HCT116 (cell line): Measurements from ENCODE around the gene PDE7B. TPM values are rescaled to one million over a fixed set of nuclear protein-coding genes. Genes with fewer than 3 reads are reported as not detected.

Experiments used
- ATAC-seq: fragments of 200-7000 bp; cut with Tn5 transposase; 2 replicates; pipeline ENCODE4 v1.9.1; 2020; ENCODE audit warnings: mild to moderate bottlenecking, moderate library complexity
- BruUV-seq: library from RNA; stranded (reverse); fragments of 400-500 nt; replicated peaks from 2 replicates; lab custom pipeline; 2021; lab: Mats Ljungman, UMichigan
- CTCF ChIA-PET: fragments of 300-600 bp; sonication (Branson Sonifier 250); formaldehyde crosslinking; loops from one replicate; lab custom pipeline; 2021; ENCODE audit warnings: antibody characterized with exemption; lab: Charles Lee
- POLR2A ChIA-PET: fragments of 300-600, 350-600 bp; sonication (Branson Sonifier 250); formaldehyde crosslinking; loops from one replicate; lab custom pipeline; 2021; ENCODE audit warnings: antibody characterized with exemption; lab: Charles Lee
- RAD21 ChIA-PET, 2 experiments: fragments of 300-600 bp; sonication (Branson Sonifier 250); formaldehyde crosslinking; loops; one replicate each; lab custom pipeline; 2023; ENCODE audit warnings: low total read pairs in 2 of 2; ENCODE audit not compliant: uncharacterized antibody in 2 of 2, unreplicated experiment in 2 of 2, low non-redundant PET in 1 of 2; lab: Charles Lee
- DNase-seq: peaks from one replicate; pipeline ENCODE4 v3.0.0-alpha.2; 2010; ENCODE audit warnings: low read depth, low spot score
- H2AFZ ChIP-seq: fragments of 200-600 bp; shearing (Covaris generic), sonication (generic); 2 replicates; pipeline ENCODE4 v1.6.1; 2017; ENCODE audit warnings: low read depth, mixed run types, mixed read lengths, antibody characterized with exemption, low read length; ENCODE audit not compliant: poor library complexity, severe bottlenecking
- H3K27ac ChIP-seq: 2 replicates; pipeline ENCODE4 v1.5.1; 2012; ENCODE audit warnings: low read depth, low read length
- H3K27me3 ChIP-seq: fragments of 200-600 bp; sonication (generic); 2 replicates; pipeline ENCODE4 v1.6.1; 2016; ENCODE audit warnings: mixed run types, low read length, mixed read lengths; ENCODE audit not compliant: insufficient read depth
- H3K36me3 ChIP-seq, 2 experiments: fragments of 200-500 bp in 1 of 2; fragments of 200-600 bp in 1 of 2; sonication (Bioruptor generic) in 1 of 2; sonication (generic) in 1 of 2; 2 replicates each; pipeline versions ENCODE4 v1.5.1 to v1.6.1; 2014 to 2016; ENCODE audit warnings: low read length in 2 of 2, inconsistent platforms in 1 of 2, mixed read lengths in 1 of 2, mixed run types in 1 of 2; ENCODE audit not compliant: insufficient read depth in 2 of 2, control insufficient read depth in 1 of 2
- H3K4me1 ChIP-seq, 2 experiments: fragments of 200-600 bp in 1 of 2; sonication (generic) in 1 of 2; 2 replicates each; pipeline versions ENCODE4 v1.5.1 to v1.6.1; 2012 to 2017; ENCODE audit warnings: low read length in 2 of 2, inconsistent platforms in 1 of 2, mild to moderate bottlenecking in 1 of 2, mixed read lengths in 1 of 2, mixed run types in 1 of 2, moderate library complexity in 1 of 2; ENCODE audit not compliant: insufficient read depth in 2 of 2, control insufficient read depth in 1 of 2
- H3K4me2 ChIP-seq: fragments of 200-600 bp; sonication (generic); 2 replicates; pipeline ENCODE4 v1.6.1; 2017; ENCODE audit warnings: mixed run types, low read length, mixed read lengths
- H3K4me3 ChIP-seq, 2 experiments: fragments of 200-600 bp in 1 of 2; sonication (generic) in 1 of 2; replicated peaks in 1 of 2; 2 replicates each; pipeline ENCODE4 v1.5.1; 2011 to 2016; ENCODE audit warnings: low read length in 2 of 2, control low read depth in 1 of 2, low read depth in 1 of 2, mild to moderate bottlenecking in 1 of 2, mixed read lengths in 1 of 2, mixed run types in 1 of 2
- H3K79me2 ChIP-seq: fragments of 200-600 bp; sonication (generic); 2 replicates; pipeline ENCODE4 v1.6.1; 2017; ENCODE audit warnings: mild to moderate bottlenecking, mixed run types, low read length, moderate library complexity, mixed read lengths; ENCODE audit not compliant: insufficient read depth
- H3K9ac ChIP-seq: fragments of 200-600 bp; sonication (generic); 2 replicates; pipeline ENCODE4 v1.6.1; 2016; ENCODE audit warnings: low read length, mixed read lengths
- H3K9me2 ChIP-seq: fragments of 200-600 bp; sonication (generic), shearing (Covaris generic); 2 replicates; pipeline ENCODE4 v1.6.1; 2017; ENCODE audit warnings: mixed run types, mild to moderate bottlenecking, moderate library complexity; ENCODE audit not compliant: insufficient read depth
- H3K9me3 ChIP-seq, 2 experiments: fragments of 200-500 bp in 1 of 2; fragments of 200-600 bp in 1 of 2; sonication (Bioruptor generic) in 1 of 2; sonication (generic) in 1 of 2; 2 replicates each; pipeline ENCODE4 v1.6.1; 2014 to 2017; ENCODE audit warnings: low read length in 2 of 2, mixed read lengths in 2 of 2, inconsistent platforms in 1 of 2, low read depth in 1 of 2, mild to moderate bottlenecking in 1 of 2, mixed run types in 1 of 2, moderate library complexity in 1 of 2; ENCODE audit not compliant: control insufficient read depth in 1 of 2, insufficient read depth in 1 of 2
- H4K20me1 ChIP-seq: fragments of 200-600 bp; sonication (generic), shearing (Covaris generic); 2 replicates; pipeline ENCODE4 v1.6.1; 2017; ENCODE audit warnings: mixed run types, mild to moderate bottlenecking, moderate library complexity; ENCODE audit not compliant: insufficient read depth
- ATF3 ChIP-seq: IDR thresholded peaks from 2 replicates; pipeline ENCODE4 v1.6.1; 2012
- CBX3 ChIP-seq: IDR thresholded peaks from 2 replicates; pipeline ENCODE4 v1.6.1; 2012; ENCODE audit warnings: low read depth
- CEBPB ChIP-seq: IDR thresholded peaks from 2 replicates; pipeline ENCODE4 v1.6.1; 2012; ENCODE audit warnings: low read depth
- CTCF ChIP-seq, 3 experiments: fragments of 200-600 bp in 1 of 3; sonication (generic) in 1 of 3; IDR thresholded peaks in 2 of 3; conservative IDR thresholded peaks in 1 of 3; 2 replicates each; pipeline ENCODE4 v1.5.1; 2012 to 2017; ENCODE audit warnings: low read depth in 2 of 3, low read length in 2 of 3, antibody characterized with exemption in 1 of 3, borderline replicate concordance in 1 of 3, control low read depth in 1 of 3, mild to moderate bottlenecking in 1 of 3, mixed read lengths in 1 of 3, mixed run types in 1 of 3, moderate library complexity in 1 of 3; ENCODE audit not compliant: insufficient read depth in 1 of 3
- EGR1 ChIP-seq: IDR thresholded peaks from 2 replicates; pipeline ENCODE4 v1.6.1; 2012; ENCODE audit warnings: low read depth
- EZH2 ChIP-seq: fragments of 200-600 bp; sonication (generic); IDR thresholded peaks from 2 replicates; pipeline ENCODE4 v1.6.1; 2017; ENCODE audit warnings: antibody characterized with exemption, mixed run types
- EZH2phosphoT487 ChIP-seq: fragments of 200-600 bp; IDR thresholded peaks from 2 replicates; pipeline ENCODE4 v1.6.1; 2018; ENCODE audit warnings: antibody characterized with exemption, borderline replicate concordance
- FOSL1 ChIP-seq: IDR thresholded peaks from 2 replicates; pipeline ENCODE4 v1.6.1; 2012; ENCODE audit warnings: low read depth
- JUND ChIP-seq: IDR thresholded peaks from 2 replicates; pipeline ENCODE4 v1.6.1; 2012
- POLR2A ChIP-seq: IDR thresholded peaks from 2 replicates; pipeline ENCODE4 v1.7.0; 2011; ENCODE audit warnings: borderline replicate concordance; ENCODE audit not compliant: insufficient read depth, insufficient read length; ENCODE audit errors: extremely low read depth
- RAD21 ChIP-seq: IDR thresholded peaks from 2 replicates; pipeline ENCODE4 v1.6.1; 2012; ENCODE audit warnings: low read depth, mild to moderate bottlenecking
- SP1 ChIP-seq: IDR thresholded peaks from 2 replicates; pipeline ENCODE4 v1.6.1; 2012; ENCODE audit warnings: low read depth
- SRF ChIP-seq: IDR thresholded peaks from 2 replicates; pipeline ENCODE4 v1.6.1; 2012; ENCODE audit warnings: low read depth
- TCF7L2 ChIP-seq: IDR thresholded peaks from 2 replicates; pipeline ENCODE4 v1.7.0; 2011; ENCODE audit warnings: borderline replicate concordance, inconsistent platforms; ENCODE audit not compliant: insufficient read depth, insufficient read length; ENCODE audit errors: extremely low read depth
- YY1 ChIP-seq: IDR thresholded peaks from 2 replicates; pipeline ENCODE4 v1.6.1; 2011; ENCODE audit warnings: low read length, low read depth, moderate library complexity, mild to moderate bottlenecking; ENCODE audit not compliant: insufficient replicate concordance; ENCODE audit errors: extremely low read depth
- ZFX ChIP-seq: fragments of 450-650 bp; IDR thresholded peaks from 2 replicates; pipeline ENCODE4 v1.6.1; 2017
- ZNF274 ChIP-seq: fragments of 200-500 bp; sonication (Bioruptor generic); IDR thresholded peaks from 2 replicates; pipeline ENCODE4 v1.6.1; 2014; ENCODE audit warnings: mild to moderate bottlenecking, low read depth, low read length, inconsistent platforms
- intact Hi-C: fragments of 100-400 bp; cut with micrococcal nuclease; formaldehyde crosslinking; loops from 2 replicates; pipeline ENCODE4 v1.10.0; 2022
- total RNA-seq: library from RNA; stranded (reverse); gene quantifications from one replicate; pipeline ENCODE4 v1.2.1, GENCODE V29; 2021; ENCODE audit not compliant: unreplicated experiment
- TF ChIP-seq, protein P1 (sequence below): IDR thresholded peaks from 2 replicates; pipeline ENCODE4 v1.6.1; 2012

Gene PDE7B
- total RNA-seq, 1 experiment from 2014 or later, result 0.61 TPM

DNA sequence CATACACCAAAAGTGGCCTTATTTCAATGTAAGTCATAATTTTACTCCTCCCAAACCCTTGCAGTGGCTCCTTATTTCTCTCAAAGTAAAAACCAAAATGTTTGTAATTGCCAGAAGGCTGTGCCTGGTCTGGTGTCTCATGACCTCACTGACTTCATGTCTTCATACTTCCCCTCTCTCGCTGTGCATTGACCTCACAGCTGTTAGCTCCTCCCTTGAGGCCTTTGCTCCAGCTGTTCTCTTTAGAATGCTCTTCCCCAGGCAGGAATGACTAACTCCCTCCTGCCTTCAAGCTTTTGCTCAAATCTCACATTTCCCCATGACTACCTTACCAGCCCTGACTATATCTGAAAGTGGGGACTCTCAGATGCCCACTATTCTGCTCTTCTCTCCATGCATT, 315.3 kb downstream of the PDE7B start:
- TF ChIP-seq, protein P1, sequence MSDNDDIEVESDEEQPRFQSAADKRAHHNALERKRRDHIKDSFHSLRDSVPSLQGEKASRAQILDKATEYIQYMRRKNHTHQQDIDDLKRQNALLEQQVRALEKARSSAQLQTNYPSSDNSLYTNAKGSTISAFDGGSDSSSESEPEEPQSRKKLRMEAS, result no peak
- TF ChIP-seq YY1 (no peak), RAD21 (no peak), SRF (no peak), ATF3 (no peak), ZNF274 (no peak), EGR1 (no peak), FOSL1 (no peak), EZH2 (no peak)
- H3K27me3 ChIP-seq, result no peaks in the 10 kb centered on the region
- no peaks in the 10 kb centered on the region for H3K79me2 ChIP-seq
- H2AFZ ChIP-seq, result no peak overlapping the region
- ATAC-seq (no peak), DNase-seq (no peak)
- H3K27ac ChIP-seq, result no peak overlapping the region
- H3K36me3 ChIP-seq, result no peaks in the 10 kb centered on the region
- H3K9ac ChIP-seq, result no peak overlapping the region
- H3K9me2 ChIP-seq, result no peaks in the 10 kb centered on the region
- BruUV-seq, result no TSS peak
- CTCF ChIA-PET, result no interaction called here
- H3K4me3 ChIP-seq, result no peak overlapping the region
- no peaks in the 10 kb centered on the region for H3K4me1 ChIP-seq
- POLR2A ChIA-PET, result no interaction called here
- H4K20me1 ChIP-seq, result no peaks in the 10 kb centered on the region
- no peak overlapping the region for H3K4me2 ChIP-seq
- intact Hi-C loops, result no loop called here
- RAD21 ChIA-PET, result no interaction called here
- H3K9me3 ChIP-seq, result no peaks in the 10 kb centered on the region

- POLR2A ChIA-PET, result no interaction called here
- H3K9ac ChIP-seq, result no peak overlapping the region
- H3K36me3 ChIP-seq, result no peaks in the 10 kb centered on the region
- intact Hi-C loops, result no loop called here
- no TSS peak for BruUV-seq
- DNase-seq, result no peak
- no peaks in the 10 kb centered on the region for H3K9me3 ChIP-seq
- no peak overlapping the region for H3K4me3 ChIP-seq
- H3K27ac ChIP-seq, result no peak overlapping the region
- no peak overlapping the region for H2AFZ ChIP-seq
- H3K9me2 ChIP-seq, result no peaks in the 10 kb centered on the region
- no peaks in the 10 kb centered on the region for H3K4me1 ChIP-seq
- no peak overlapping the region for H3K4me2 ChIP-seq
- no peak for ATAC-seq
- no peaks in the 10 kb centered on the region for H4K20me1 ChIP-seq
- RAD21 ChIA-PET, result no interaction called here
- no peaks in the 10 kb centered on the region for H3K79me2 ChIP-seq
- CTCF ChIA-PET, result no interaction called here
- H3K27me3 ChIP-seq, result no peaks in the 10 kb centered on the region
- TF ChIP-seq, protein P1, result no peak
- TF ChIP-seq ZFX (no peak), SRF (no peak), ZNF274 (no peak), RAD21 (no peak), CTCF (IDR thresholded peaks at IDR 0.05 in 2 of 3, conservative IDR thresholded peaks at IDR 0.05 in 1 of 3; ENCODE audit: borderline replicate concordance in 1 of 3, insufficient read depth in 1 of 3, low read depth in 2 of 3, low read length in 2 of 3) (no peak), CEBPB (no peak), TCF7L2 (no peak), CBX3 (no peak), EZH2phosphoT487 (no peak), JUND (no peak), EZH2 (no peak), SP1 (no peak), POLR2A (no peak)
Observed at GRCh38 chr6:136169394-136170148, 318.1 kb downstream of the PDE7B start.
